Measurements from ENCODE around the gene MRPL47. TPM values are rescaled to one million over a fixed set of nuclear protein-coding genes. Genes with fewer than 3 reads are reported as not detected.
A peak's percentile ranks its signal among the peaks of the same experiment; 100 is the strongest.

Gene MRPL47
- total and polyA plus RNA-seq, 10 of the 15 experiments (the other 5 are each of a cell fraction or from before 2014, with no cell fraction given) = 40.6 to 237 (median 73.9) TPM

- ChIA-PET SMC1A (ENCODE audit: uncharacterized antibody, unreplicated experiment) (interaction anchor here (0.8 to 1.7 kb wide), 12 partner anchors 41 to 547 kb away, joined by 3 to 9 read pairs (median 4); partner anchors contain the start of genes MFN1, MRPL47 and NDUFB5), POLR2A (interaction anchor here (0.6 to 1.7 kb wide), 13 partner anchors 10 to 494 kb away, joined by 3 to 14 read pairs (median 4); partner anchors contain the start of genes MFN1, MRPL47, NDUFB5 and ZMAT3), CTCF (interaction anchor here (0.9 to 3.7 kb wide), 10 partner anchors 18 to 1039 kb away, joined by 3 to 20 read pairs (median 4); no protein-coding TSS in a partner anchor), RAD21 (ENCODE audit: unreplicated experiment) (interaction anchor here (0.7 to 2.0 kb wide), 19 partner anchors 42 to 547 kb away, joined by 3 to 12 read pairs (median 4); partner anchors contain the start of genes MRPL47, NDUFB5 and ZNF639)
- no peaks in the 10 kb centered on the region for H3K9me3 ChIP-seq (replicated peaks; ENCODE audit: control insufficient read depth, insufficient read depth, low read length)
- peak within 1 kb of the TSS; percentile 84 for H3K9ac ChIP-seq (ENCODE audit: control insufficient read depth, insufficient read depth, low read length)
- peak; percentile 89 for FAIRE-seq
- DNase-seq (ENCODE audit: low read depth, low spot score) = peak; percentile 98
- intact Hi-C loops (cut with micrococcal nuclease; ENCODE audit: unreplicated experiment) (loop anchor here (1.0 to 5.0 kb wide), 2 partner anchors 238 to 545 kb away; no protein-coding TSS in a partner anchor), in situ Hi-C loops (cut with MboI) (loop anchor here (10.0 to 25.0 kb wide), 2 partner anchors 548 to 1125 kb away; no protein-coding TSS in a partner anchor)
- H3K27me3 ChIP-seq (replicated peaks in 1 of 2; ENCODE audit: control insufficient read depth in 2 of 2, insufficient read depth in 2 of 2, low read length in 1 of 2) = no peaks in the 10 kb centered on the region; a peak in 1 of 4 replicates
- peak within 1 kb of the TSS; percentile 95 for H2AFZ ChIP-seq (ENCODE audit: control insufficient read depth, low read depth, low read length)
- H3K4me1 ChIP-seq (ENCODE audit: control insufficient read depth, insufficient read depth, low read length) = no peaks in the 10 kb centered on the region
- peak within 1 kb of the TSS; percentile 96 for H3K4me3 ChIP-seq
- no peaks in the 10 kb centered on the region for H3K36me3 ChIP-seq (ENCODE audit: control insufficient read depth in 2 of 2, insufficient read depth in 2 of 2, low read length in 1 of 2)
- no TSS peak for BruUV-seq (replicated peaks)
- WGBS (ENCODE audit: insufficient coverage, insufficient replicate concordance, low lambda C conversion rate, missing lambda C conversion rate) = 2% methylated on average over 31 of the region's 55 CpGs
- H3K27ac ChIP-seq (ENCODE audit: control insufficient read depth, insufficient read depth) = peak within 1 kb of the TSS; percentile 75
- H3K4me2 ChIP-seq (ENCODE audit: control insufficient read depth, insufficient read depth) = peak within 1 kb of the TSS; percentile 91
- ATAC-seq = peak; percentile 96
- H3K79me2 ChIP-seq (ENCODE audit: control insufficient read depth, insufficient read depth, low read length) = peaks cover 44% of the 10 kb centered on the region
- no peaks in the 10 kb centered on the region for H4K20me1 ChIP-seq (ENCODE audit: control insufficient read depth, insufficient read depth)
- TF ChIP-seq HDAC6 (IDR thresholded peaks at IDR 0.05; ENCODE audit: unreplicated experiment) = no peak
- TF ChIP-seq TARDBP (IDR thresholded peaks at IDR 0.05; ENCODE audit: borderline replicate concordance) = no peak
- TF ChIP-seq NBN (IDR thresholded peaks at IDR 0.05) = peak; percentile 93
- TF ChIP-seq ELK1 (IDR thresholded peaks at IDR 0.05; ENCODE audit: low read depth, low read length) = no peak
- TF ChIP-seq NKRF (conservative IDR thresholded peaks at IDR 0.05) = peak; percentile 79
- TF ChIP-seq ZNF24 (IDR thresholded peaks at IDR 0.05) = no peak
- TF ChIP-seq CHD1 (IDR thresholded peaks at IDR 0.05; ENCODE audit: low read depth, low read length) = 0 out of 2 replicates have a peak, but pooled peaks have one; percentile 29
- TF ChIP-seq IRF5 (IDR thresholded peaks at IDR 0.05; ENCODE audit: borderline replicate concordance) = no peak
- TF ChIP-seq MAX (IDR thresholded peaks at IDR 0.05; ENCODE audit: low read depth, low read length) = peak; percentile 63; the same call in 1 of the 2 replicates
- TF ChIP-seq RAD21 (IDR thresholded peaks at IDR 0.05; ENCODE audit: insufficient read depth, low read depth, low read length) = no peak
- TF ChIP-seq ZNF207 (IDR thresholded peaks at IDR 0.05; ENCODE audit: borderline replicate concordance) = peak; percentile 73; the same call in 1 of the 2 replicates
- no peak for TF ChIP-seq SIX5 (IDR thresholded peaks at IDR 0.05; ENCODE audit: low read depth, low read length, severe bottlenecking)
- TF ChIP-seq ZBTB33 (IDR thresholded peaks at IDR 0.05) = no peak
Observed at GRCh38 chr3:179562591-179563270, 41.7 kb downstream of the MRPL47 start, which contains the start of gene ACTL6A. Gene ACTL6A, plus strand, starts transcription at chr3:179562926. Its CDS starts 167 bp downstream, at chr3:179563093.

All from GM12878 (cell line).